Esophagus squamous epithelium (tissue), 5 donors: ENCODE results near the gene ARHGEF28. TPM values are rescaled to one million over a fixed set of nuclear protein-coding genes. Genes with fewer than 3 reads are reported as not detected.

Source experiments
- DNase-seq: peaks from one replicate; lab custom pipeline; 2025; lab: John Stamatoyannopoulos, UW
- H3K27ac ChIP-seq, 4 donors: fragments of 200-600 bp; sonication (generic); one replicate each; pipeline ENCODE4 v1.5.1; 2016 to 2019; ENCODE audit warnings: mild to moderate bottlenecking in 1 of 4
- H3K27me3 ChIP-seq, 4 donors: fragments of 200-600 bp; sonication (generic); 1 replicate in 3 of 4; 2 replicates in 1 of 4; pipeline versions ENCODE4 v1.5.1 to v1.6.0; 2017 to 2021; ENCODE audit warnings: antibody characterized with exemption in 1 of 4
- H3K36me3 ChIP-seq, 3 donors: fragments of 200-600 bp; sonication (generic); one replicate each; pipeline ENCODE4 v1.5.1; 2016 to 2019
- H3K4me1 ChIP-seq, 3 donors: fragments of 200-600 bp; sonication (generic); one replicate each; pipeline ENCODE4 v1.5.1; 2017 to 2019
- H3K4me3 ChIP-seq, 4 donors: fragments of 200-600 bp; sonication (generic); 1 replicate in 3 of 4; 2 replicates in 1 of 4; pipeline ENCODE4 v1.5.1; 2016 to 2019; ENCODE audit warnings: mild to moderate bottlenecking in 2 of 4, moderate library complexity in 1 of 4
- H3K9me3 ChIP-seq, 3 donors: fragments of 200-600 bp; sonication (generic); one replicate each; pipeline ENCODE4 v1.5.1; 2016 to 2019
- POLR2A ChIP-seq, 4 donors: fragments of 450-650 bp; IDR thresholded peaks; one replicate each; pipeline ENCODE4 v1.6.1; 2017; ENCODE audit warnings: antibody characterized with exemption in 4 of 4, mild to moderate bottlenecking in 4 of 4, moderate library complexity in 3 of 4
- WGBS, 2 donors: methylation state at CpG; one replicate each; pipeline ENCODE4 v1.1.5; 2018; 5-methylcytosine and 5-hydroxymethylcytosine counted together
- intact Hi-C: fragments of 100-400 bp; cut with DNase I; formaldehyde crosslinking; loops from one replicate; pipeline ENCODE4 v1.15.0; 2022
- total RNA-seq, 4 donors: library from RNA; depleted of rRNA; stranded (reverse); fragments of >200 nt; gene quantifications; one replicate each; pipeline ENCODE4 v1.1.0, GENCODE V29; 2016
- TF ChIP-seq, protein P1 (sequence below), 6 experiments: fragments of 450-650 bp in 4 of 6; fragments of 200-600 bp in 2 of 6; sonication (generic) in 2 of 6; IDR thresholded peaks; one replicate each; pipeline ENCODE4 v1.5.1; 2016 to 2019; ENCODE audit warnings: antibody characterized with exemption in 6 of 6, mild to moderate bottlenecking in 4 of 6, moderate library complexity in 4 of 6
- donor health status: DM: yes; HTN: yes; CAD: no.

Gene ARHGEF28
- total RNA-seq, 4 donors from 2014 or later: 9.2 to 34.3 (median 12.7) TPM

- DNase-seq: no peak
- 81 to 83% methylated on average over 5 of the region's 5 CpGs for WGBS, 2 donors
- TF ChIP-seq, protein P1, sequence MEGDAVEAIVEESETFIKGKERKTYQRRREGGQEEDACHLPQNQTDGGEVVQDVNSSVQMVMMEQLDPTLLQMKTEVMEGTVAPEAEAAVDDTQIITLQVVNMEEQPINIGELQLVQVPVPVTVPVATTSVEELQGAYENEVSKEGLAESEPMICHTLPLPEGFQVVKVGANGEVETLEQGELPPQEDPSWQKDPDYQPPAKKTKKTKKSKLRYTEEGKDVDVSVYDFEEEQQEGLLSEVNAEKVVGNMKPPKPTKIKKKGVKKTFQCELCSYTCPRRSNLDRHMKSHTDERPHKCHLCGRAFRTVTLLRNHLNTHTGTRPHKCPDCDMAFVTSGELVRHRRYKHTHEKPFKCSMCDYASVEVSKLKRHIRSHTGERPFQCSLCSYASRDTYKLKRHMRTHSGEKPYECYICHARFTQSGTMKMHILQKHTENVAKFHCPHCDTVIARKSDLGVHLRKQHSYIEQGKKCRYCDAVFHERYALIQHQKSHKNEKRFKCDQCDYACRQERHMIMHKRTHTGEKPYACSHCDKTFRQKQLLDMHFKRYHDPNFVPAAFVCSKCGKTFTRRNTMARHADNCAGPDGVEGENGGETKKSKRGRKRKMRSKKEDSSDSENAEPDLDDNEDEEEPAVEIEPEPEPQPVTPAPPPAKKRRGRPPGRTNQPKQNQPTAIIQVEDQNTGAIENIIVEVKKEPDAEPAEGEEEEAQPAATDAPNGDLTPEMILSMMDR (IDR thresholded peaks at IDR 0.05): no peak
- no peak for TF ChIP-seq POLR2A (IDR thresholded peaks at IDR 0.05)
- H3K4me3 ChIP-seq: no peak overlapping the region
- peaks cover 0 to 9% (median 0%) of the 10 kb centered on the region in 3 donors for H3K9me3 ChIP-seq
- H3K4me1 ChIP-seq: no peaks in the 10 kb centered on the region
- H3K27ac ChIP-seq: no peak overlapping the region
- intact Hi-C loops: no loop called here
- H3K27me3 ChIP-seq: no peaks in the 10 kb centered on the region
- peaks cover 0 to 11% (median 0%) of the 10 kb centered on the region in 3 donors for H3K36me3 ChIP-seq
Measured at GRCh38 chr5:73938938-73939320, 312.9 kb downstream of the ARHGEF28 start.

DNA sequence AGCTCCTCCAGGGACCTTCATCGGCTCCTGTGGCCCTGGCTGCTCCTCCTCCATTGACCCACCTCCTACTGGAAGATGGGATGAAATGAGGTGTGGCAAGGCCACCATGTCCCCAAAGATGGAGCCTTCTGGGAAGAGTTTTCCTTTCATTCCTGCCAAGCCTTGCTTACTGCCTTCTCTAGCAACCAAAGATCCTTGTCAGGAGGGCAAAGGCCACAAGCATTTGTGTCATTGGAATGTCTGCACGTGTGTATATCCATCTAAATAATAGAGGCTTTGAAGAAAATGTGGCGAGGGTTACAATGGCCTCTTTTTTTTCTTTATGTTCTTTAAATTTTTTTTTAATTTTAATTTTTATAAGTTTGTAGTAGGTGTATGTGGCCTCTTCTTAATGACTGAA is 313.6 kb downstream of the ARHGEF28 start:
- no peaks in the 10 kb centered on the region for H3K27me3 ChIP-seq
- no peak overlapping the region for H3K4me3 ChIP-seq
- no peak for DNase-seq
- H3K27ac ChIP-seq: no peak overlapping the region
- peaks cover 0 to 9% (median 0%) of the 10 kb centered on the region in 3 donors for H3K9me3 ChIP-seq
- no peaks in the 10 kb centered on the region for H3K4me1 ChIP-seq
- WGBS, 2 donors: 69 to 73% methylated on average over 3 of the region's 3 CpGs
- TF ChIP-seq, protein P1 (IDR thresholded peaks at IDR 0.05): no peak
- TF ChIP-seq POLR2A (IDR thresholded peaks at IDR 0.05): no peak
- H3K36me3 ChIP-seq: peaks cover 0 to 11% (median 0%) of the 10 kb centered on the region in 3 donors
- intact Hi-C loops: no loop called here

DNA sequence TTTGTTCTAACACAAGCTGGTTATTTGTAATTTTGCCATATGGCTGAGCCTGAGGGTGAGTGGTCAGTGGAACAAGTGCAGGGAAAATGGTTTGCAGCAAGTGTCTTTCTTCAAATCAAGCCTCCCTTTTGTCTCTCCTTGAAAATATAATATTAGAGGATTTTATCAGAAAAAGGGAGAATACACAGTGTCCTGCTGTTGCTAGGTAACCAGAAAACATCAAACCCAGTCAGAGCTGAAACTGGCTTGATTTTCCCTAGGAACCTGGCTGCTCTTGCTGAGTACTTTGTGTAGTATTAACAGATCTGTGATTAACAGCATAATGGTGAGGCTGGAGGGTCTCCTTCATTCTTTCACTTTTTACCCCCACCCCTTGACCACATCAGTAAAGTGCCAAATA is 314.0 kb downstream of the ARHGEF28 start:
- intact Hi-C loops: no loop called here

DNA sequence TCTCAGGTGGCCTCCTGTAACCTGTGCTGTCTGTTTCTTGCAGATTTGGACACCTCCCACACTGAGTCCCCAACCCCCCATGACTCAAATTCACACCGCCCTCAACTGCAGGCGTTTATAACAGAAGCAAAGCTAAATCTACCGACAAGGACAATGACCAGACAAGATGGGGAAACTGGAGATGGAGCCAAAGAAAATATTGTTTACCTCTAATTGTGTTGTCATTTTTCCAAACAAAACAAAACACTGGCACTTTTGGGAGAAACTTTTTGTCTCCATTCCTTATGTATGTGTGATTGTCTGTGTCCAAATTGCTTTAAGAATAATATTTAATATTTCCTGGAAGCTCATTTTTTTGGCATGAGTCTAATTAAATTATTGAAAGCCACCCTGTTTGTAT is 314.8 kb downstream of the ARHGEF28 start:
- 77 to 87% methylated on average over 3 of the region's 3 CpGs for WGBS, 2 donors
- Histone ChIP-seq H3K4me1 (no peaks in the 10 kb centered on the region), H3K36me3 (peaks cover 0 to 11% (median 0%) of the 10 kb centered on the region in 3 donors), H3K27me3 (peaks cover 0 to 3% (median 0%) of the 10 kb centered on the region in 4 donors), H3K4me3 (no peak overlapping the region), H3K27ac (no peak overlapping the region), H3K9me3 (peaks cover 0 to 9% (median 0%) of the 10 kb centered on the region in 3 donors)
- intact Hi-C loops: no loop called here
- no peak for DNase-seq
- no peak for TF ChIP-seq POLR2A (IDR thresholded peaks at IDR 0.05)
- TF ChIP-seq, protein P1 (IDR thresholded peaks at IDR 0.05): no peak

More for the DNA sequence above, 314.0 kb downstream of the ARHGEF28 start:
- TF ChIP-seq POLR2A (IDR thresholded peaks at IDR 0.05): no peak
- TF ChIP-seq, protein P1 (IDR thresholded peaks at IDR 0.05): no peak
- Histone ChIP-seq H3K27ac (no peak overlapping the region), H3K4me3 (no peak overlapping the region), H3K36me3 (peaks cover 0 to 11% (median 0%) of the 10 kb centered on the region in 3 donors), H3K9me3 (peaks cover 0 to 9% (median 0%) of the 10 kb centered on the region in 3 donors), H3K27me3 (no peaks in the 10 kb centered on the region), H3K4me1 (no peaks in the 10 kb centered on the region)
- DNase-seq: no peak

DNA sequence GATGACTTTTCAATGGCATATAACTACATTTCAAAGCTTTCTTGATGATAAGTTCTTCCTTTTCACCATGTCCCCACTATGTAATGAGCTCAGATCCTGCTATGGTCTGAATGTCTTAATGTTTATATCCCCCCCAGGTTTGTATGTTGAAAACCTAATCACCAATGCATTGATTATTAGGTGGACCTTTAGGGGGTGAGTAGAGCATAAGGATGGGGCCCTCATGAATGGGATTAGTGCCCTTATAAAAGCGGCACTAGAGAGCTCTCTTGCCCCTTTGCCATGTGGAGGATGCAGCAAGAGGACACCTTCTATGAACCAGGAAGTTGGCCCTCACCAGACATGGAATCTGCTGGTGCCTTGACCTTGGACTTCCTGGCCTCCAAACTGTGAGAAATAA is 316.8 kb downstream of the ARHGEF28 start:
- TF ChIP-seq, protein P1 (IDR thresholded peaks at IDR 0.05): no peak
- no peak for TF ChIP-seq POLR2A (IDR thresholded peaks at IDR 0.05)
- intact Hi-C loops: no loop called here

More for the DNA sequence above, 316.8 kb downstream of the ARHGEF28 start:
- Histone ChIP-seq H3K4me1 (no peaks in the 10 kb centered on the region), H3K4me3 (no peak overlapping the region), H3K36me3 (peaks cover 0 to 11% (median 0%) of the 10 kb centered on the region in 3 donors), H3K27ac (no peak overlapping the region), H3K27me3 (peaks cover 0 to 3% (median 0%) of the 10 kb centered on the region in 4 donors), H3K9me3 (peaks cover 0 to 9% (median 0%) of the 10 kb centered on the region in 3 donors)
- no peak for DNase-seq
- 100% methylated on average over 1 of the region's 1 CpG; no CpG with 5 or more reads in 1 of the 2 donors for WGBS, 2 donors
